NCI-H446 (cell line): ENCODE measurements around the gene PLXNB3.

Source experiments
- DNase-seq, 2 experiments: peaks; one replicate each; lab custom pipeline; 2025; lab: John Stamatoyannopoulos, UW

PLXNB3 gene

GRCh38 chrX:153791104-153791852, 27.2 kb downstream of the PLXNB3 start:
- no peak for DNase-seq

DNA sequence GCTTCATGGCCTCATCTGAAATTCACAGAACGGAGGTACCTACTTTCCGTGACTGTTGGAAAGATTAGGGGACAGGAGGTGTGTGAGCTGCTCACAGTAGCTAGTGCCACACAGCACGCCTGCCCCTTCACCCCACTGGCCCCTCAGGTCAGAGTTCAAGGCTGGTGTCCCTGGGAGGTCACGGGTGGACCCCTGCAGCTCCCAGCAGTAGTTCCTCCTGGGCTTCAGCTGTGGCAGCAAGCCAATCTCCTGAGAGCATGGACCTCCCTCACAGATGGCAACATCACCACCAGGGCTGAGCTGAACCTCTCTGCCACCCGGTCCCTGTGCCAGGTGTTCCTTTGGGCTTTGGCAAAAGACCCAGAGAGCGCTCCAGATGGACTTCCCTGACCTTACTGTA, 28.3 kb downstream of the PLXNB3 start:
- DNase-seq, result peak in 1 of 2 experiments; percentile 9

- DNase-seq, result no peak
Measured at GRCh38 chrX:153793291-153793690, 29.2 kb downstream of the PLXNB3 start.

DNA sequence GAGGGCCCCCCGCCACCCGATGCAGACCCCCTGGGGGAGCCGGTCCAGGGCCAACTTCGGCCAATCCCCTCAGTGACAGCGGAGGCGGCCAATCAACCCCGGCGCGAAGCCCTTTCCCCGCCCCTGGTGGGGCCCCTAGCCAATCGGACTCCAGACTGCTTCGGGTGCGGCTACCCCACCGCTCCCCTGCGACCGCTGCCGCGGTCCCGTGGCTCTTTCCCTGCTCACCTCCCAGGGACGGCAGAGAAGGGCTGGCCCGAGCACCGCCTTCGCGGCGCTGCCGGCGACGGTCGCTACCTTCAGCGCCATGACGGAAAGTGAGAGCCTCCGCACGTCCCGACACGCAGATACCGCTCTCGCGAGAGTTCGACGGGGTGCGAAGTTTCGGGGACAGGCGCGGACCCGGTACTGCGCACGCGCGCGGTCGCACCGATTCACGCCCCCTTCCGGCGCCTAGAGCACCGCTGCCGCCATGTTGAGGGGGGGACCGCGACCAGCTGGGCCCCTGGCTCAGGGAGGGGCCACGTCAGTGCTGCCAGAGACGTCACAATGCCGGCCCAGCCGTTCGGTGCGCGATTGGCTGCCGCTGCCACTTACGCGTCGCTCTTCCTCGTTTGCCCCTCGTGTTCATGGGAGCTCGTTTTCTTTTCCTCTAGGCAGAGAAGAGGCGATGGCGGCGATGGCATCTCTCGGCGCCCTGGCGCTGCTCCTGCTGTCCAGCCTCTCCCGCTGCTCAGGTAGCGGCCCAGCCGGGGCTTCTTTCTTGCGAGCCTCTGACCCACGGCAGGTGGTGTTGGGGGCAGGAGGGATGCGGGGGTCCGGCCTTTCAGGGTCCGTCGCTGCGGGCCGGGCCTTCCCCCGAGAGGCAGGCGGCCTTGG, 30.2 kb downstream of the PLXNB3 start, which contains the start of the genes IDH3G and SSR4:
IDH3G (minus strand) TSS at position 358 of the 879 bp plus-strand sequence; CDS start at position 309, 49 bp downstream.
SSR4 (plus strand) TSS at position 651 of the 879 bp plus-strand sequence; CDS start at position 671, 20 bp downstream.
- DNase-seq, result peak; percentile 85 to 97

- no peak for DNase-seq
Measured at GRCh38 chrX:153794897-153795816, 31.1 kb downstream of the PLXNB3 start.

GRCh38 chrX:153797415-153798015, 33.5 kb downstream of the PLXNB3 start:
- DNase-seq, result no peak

DNA sequence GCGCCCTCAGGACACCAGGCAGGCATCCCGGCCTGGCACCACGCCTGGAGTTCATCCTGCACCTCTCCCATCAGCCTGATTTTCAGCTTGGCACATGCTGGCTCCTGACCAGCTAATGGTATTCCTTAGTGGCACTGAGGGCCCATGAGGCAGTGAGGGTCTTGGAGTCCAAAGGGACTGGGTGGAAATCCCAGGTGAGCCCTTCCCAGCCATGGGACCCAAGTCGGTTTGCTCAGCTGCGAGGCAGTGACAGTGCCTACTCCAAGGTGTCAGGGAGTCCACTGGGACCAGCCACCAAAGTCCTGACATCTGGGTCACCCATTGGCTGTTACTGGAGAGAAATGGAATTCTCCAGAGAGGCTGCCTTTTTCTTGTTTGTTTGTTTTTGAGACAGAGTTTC, 35.3 kb downstream of the PLXNB3 start:
- DNase-seq, result no peak

DNA sequence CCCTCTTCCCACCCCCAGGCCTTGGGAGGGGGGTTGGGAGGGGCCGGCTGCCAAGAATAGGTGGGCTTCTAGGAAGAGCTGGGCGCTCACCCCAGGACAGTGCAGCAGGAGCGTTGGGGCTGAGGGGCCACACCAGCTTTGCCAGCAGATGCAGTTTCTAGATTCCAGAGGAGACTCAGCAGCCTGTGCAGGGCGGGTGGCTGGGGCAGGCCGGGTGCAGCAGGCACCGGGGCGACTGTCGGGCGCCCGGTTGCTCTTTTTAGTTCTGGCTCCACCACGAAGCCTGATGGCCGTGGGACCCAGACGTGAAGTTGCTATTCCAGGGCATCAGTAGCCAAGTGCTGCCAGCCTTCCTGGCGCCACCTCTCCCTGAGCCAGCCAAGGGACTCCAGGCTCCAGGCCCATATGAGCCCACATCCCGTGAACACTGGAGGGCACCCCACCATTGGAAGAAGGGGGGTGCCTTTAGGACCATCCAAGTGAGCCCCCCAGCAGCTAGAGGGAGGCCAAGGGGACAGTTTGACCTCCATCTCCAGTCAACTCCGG, 36.2 kb downstream of the PLXNB3 start:
- peak; percentile 6 to 20 for DNase-seq

DNA sequence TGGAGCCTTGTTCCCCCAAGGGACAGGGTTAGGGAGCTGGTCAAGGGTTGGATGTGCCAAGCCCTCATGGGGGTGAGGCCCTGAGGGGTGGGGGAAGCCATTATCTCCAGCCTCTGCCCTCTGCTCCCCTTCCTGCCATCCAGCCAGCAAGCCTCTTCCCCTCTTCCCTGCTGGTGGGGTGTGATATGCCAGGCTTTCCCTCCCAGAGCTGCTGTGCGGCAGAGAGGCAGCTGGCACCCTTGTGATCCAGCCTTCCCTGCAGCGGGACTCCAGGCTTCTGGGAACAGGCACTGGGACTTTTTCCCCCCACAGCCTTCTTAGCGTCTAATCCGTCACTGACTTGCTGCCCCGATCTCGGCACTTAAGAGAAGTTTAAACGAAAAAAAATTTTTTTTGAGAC, 36.7 kb downstream of the PLXNB3 start:
- DNase-seq, result no peak

- no peak for DNase-seq
Measured at GRCh38 chrX:153801669-153802068, 37.6 kb downstream of the PLXNB3 start.

DNA sequence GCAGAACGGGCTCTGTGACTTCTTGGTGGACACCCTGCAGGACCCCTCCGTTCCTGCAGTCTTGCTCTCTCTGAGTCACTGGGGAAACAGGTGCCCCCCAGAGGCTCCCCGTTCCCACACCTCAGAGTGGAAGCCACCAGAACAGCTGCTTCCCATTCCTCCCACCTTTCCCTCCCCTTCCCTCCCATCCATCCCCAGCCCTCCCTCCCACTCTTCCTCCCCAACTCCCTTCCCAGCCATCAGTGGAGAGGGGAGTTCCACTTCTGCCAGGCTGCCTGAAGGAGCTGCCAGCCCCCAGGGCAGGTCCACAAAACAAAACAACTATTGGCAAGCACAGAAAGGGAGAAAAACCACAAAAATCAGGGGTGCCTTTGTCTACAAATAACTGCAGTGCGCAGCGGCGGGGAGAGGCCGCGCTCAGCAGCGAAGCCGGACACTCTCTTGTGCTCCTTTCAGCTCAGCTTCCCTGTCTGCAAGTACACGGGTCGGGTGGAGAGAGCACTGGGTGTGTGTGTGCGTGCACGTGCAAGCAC, 38.5 kb downstream of the PLXNB3 start:
- DNase-seq, result no peak

- DNase-seq, result no peak
Measured at GRCh38 chrX:153803211-153804099, 39.4 kb downstream of the PLXNB3 start.

GRCh38 chrX:153804100-153804595, 40.1 kb downstream of the PLXNB3 start:
- no peak for DNase-seq

DNA sequence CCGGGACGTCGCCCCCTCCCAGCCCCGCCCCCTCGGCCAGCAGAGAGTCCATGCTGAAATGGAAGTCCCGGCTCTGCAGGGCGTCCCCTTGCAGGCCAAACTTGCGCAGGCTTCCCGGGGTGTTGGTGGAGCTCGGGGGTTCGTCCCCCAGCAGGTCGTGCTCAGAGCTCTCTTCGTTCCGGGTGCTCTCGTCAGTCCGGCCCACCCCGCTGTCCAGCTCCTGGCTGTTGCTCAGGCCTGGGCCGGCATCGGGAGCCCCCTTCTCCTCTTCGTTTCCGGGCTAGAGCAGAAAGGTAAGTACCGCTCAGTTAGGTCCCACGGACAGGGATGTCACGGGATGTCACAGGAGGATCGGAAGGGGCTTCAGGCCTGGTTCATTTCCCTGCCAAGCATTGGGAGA, 40.6 kb downstream of the PLXNB3 start:
- no peak for DNase-seq

DNA sequence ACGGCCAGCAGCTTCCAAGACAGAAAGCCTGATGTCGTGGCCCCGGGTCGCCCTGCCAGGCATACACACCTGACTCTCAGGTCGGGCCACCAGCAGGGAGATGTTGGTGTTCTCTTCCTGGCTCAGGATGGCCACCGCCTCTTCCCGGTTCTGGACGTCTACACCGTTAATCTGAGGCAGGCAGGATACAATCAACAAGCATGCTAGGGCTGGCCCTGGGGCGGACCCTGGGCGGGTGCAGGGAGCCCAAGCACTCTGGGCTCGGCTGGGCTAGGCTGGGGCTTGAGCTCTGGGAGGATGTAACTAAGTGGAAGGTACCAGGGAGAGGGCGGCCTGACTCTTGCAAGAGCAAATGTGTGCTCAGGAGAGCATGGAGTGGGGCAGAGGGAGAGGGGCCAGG, 41.4 kb downstream of the PLXNB3 start:
- no peak for DNase-seq

DNA sequence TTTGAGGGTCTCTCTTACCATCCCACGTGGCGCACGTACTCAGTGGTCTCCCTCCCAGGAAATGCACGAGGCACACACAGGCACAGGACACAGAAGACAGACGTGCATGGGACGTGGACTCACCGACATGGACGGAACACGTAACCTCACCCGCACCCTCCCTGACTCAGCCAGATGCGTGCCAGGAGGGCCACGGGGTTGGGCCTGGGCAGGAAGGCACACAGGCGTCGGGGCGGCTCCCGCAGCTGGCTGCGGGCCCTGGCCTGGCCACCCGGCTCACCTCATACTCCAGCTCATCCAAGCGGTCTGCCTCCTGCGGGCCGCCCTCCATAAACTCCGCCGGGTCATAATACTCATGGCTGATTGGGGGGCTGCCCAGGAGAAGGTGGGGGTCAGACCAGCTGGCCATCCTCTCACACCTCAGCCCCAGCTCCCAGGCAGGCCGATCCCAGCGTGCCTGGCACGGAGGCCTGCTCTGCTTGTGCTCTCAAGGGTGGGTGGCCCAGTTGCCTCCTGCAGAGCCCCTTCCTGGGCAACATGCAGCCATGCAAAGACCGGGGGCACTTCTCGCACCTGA, 43.0 kb downstream of the PLXNB3 start:
- DNase-seq, result no peak

DNA sequence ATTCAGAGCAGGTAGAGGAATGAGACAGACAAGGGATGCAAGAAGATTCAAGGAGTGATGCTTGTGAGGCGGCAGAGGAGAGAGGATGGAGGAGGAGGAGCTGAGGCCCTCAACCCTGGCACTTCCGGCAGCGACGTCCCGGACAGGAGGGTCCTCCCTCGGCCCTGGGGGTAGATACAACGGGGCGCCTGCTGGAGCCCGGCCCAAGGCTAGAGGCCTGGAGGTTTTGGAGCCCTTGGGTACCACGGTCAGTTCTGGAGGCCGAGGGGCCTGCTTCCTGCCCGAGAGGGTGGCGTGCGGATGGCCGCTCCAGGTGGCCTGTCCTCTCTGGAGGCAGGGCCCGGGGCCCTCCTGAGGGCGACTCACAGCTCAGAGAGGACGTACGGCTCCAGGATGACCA, 43.9 kb downstream of the PLXNB3 start:
- no peak for DNase-seq

- DNase-seq, result no peak
Measured at GRCh38 chrX:153812220-153812619, 48.2 kb downstream of the PLXNB3 start.

DNA sequence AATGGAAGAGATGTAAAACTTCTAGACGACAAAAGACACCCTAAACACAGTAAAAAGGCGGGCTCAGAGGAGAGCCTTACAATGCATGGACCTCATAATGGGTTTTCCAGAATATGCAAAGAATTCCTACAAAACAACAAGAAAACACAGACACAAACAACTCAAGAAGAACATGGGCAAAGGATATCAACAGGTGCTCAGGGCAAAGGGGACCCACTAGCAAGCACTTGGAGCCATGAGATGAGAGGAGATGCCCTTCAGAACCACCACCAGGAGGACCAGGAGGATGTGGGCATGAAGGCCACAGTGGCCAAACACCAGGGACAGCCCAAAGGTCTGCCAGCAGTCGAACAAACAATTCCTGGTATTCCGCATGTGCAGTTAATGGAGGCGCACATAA, 49.1 kb downstream of the PLXNB3 start:
- DNase-seq, result no peak
